Measurements from ENCODE around the gene FAM135A. TPM values are rescaled to one million over a fixed set of nuclear protein-coding genes. Genes with fewer than 3 reads are reported as not detected.

The FAM135A gene
- total and polyA plus RNA-seq, 12 donors = 6.8 to 33.9 (median 13.7) TPM

- no peak for DNase-seq
- no peak overlapping the region for H3K27ac ChIP-seq
- H3K27me3 ChIP-seq = no peaks in the 10 kb centered on the region
- TF ChIP-seq POLR2A (IDR thresholded peaks at IDR 0.05) (no peak), CTCF (IDR thresholded peaks at IDR 0.05) (no peak)
- WGBS, 4 donors = 96 to 99% (median 97%) methylated on average over 2 of the region's 2 CpGs
- H3K4me3 ChIP-seq = no peak overlapping the region
- no peaks in the 10 kb centered on the region for H3K36me3 ChIP-seq (replicated peaks in 1 of 2)
- intact Hi-C loops (cut with DNase I) = no loop called here
- H3K9me3 ChIP-seq (replicated peaks in 1 of 3) = no peaks in the 10 kb centered on the region
- no peaks in the 10 kb centered on the region for H3K4me1 ChIP-seq (replicated peaks in 1 of 2)
Observed at GRCh38 chr6:70530023-70530422, 116.7 kb downstream of the FAM135A start.

DNA sequence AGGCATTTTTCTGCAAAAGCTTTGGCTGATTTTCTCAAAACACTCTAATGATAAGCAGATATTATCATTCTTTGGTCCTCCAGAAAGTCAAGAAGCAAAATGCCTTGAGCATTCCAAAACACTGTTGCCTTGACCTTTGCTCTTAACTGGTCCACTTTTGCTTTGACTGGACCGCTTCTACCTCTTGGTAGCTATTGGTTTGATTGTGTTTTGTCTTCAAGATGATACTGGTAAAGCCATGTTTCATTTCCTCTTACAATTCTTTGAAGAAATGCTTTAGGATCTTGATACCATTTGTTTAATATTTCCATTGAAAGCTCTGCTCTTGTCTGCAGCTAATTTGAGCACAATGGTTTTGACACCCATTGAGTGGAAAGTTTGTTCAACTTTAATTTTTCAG is 117.8 kb downstream of the FAM135A start:
- no peak for TF ChIP-seq CTCF (IDR thresholded peaks at IDR 0.05)
- TF ChIP-seq POLR2A (IDR thresholded peaks at IDR 0.05) = no peak
- DNase-seq = no peak
- WGBS, 4 donors = 86 to 91% (median 88%) methylated on average over 1 of the region's 1 CpG

GRCh38 chr6:70537266-70537665 is 124.0 kb downstream of the FAM135A start:
- peaks cover 0 to 3% of the 10 kb centered on the region in 2 donors for H3K36me3 ChIP-seq (replicated peaks in 1 of 2)
- H3K27me3 ChIP-seq = no peaks in the 10 kb centered on the region
- intact Hi-C loops (cut with DNase I) = no loop called here
- TF ChIP-seq POLR2A (IDR thresholded peaks at IDR 0.05) (no peak), CTCF (IDR thresholded peaks at IDR 0.05) (no peak)
- no peak for DNase-seq
- H3K4me3 ChIP-seq = no peak overlapping the region
- H3K27ac ChIP-seq = no peak overlapping the region
- 75 to 91% (median 83%) methylated on average over 1 of the region's 1 CpG for WGBS, 4 donors
- H3K4me1 ChIP-seq (replicated peaks in 1 of 2) = no peaks in the 10 kb centered on the region
- H3K9me3 ChIP-seq (replicated peaks in 1 of 3) = no peaks in the 10 kb centered on the region

More for the DNA sequence above, 117.8 kb downstream of the FAM135A start:
- Histone ChIP-seq H3K9me3 (replicated peaks in 1 of 3) (no peaks in the 10 kb centered on the region), H3K27ac (no peak overlapping the region), H3K36me3 (replicated peaks in 1 of 2) (no peaks in the 10 kb centered on the region), H3K4me3 (no peak overlapping the region), H3K4me1 (replicated peaks in 1 of 2) (no peaks in the 10 kb centered on the region), H3K27me3 (no peaks in the 10 kb centered on the region)
- intact Hi-C loops (cut with DNase I) = no loop called here

GRCh38 chr6:70538376-70538775 is 125.1 kb downstream of the FAM135A start:
- Histone ChIP-seq H3K27me3 (no peaks in the 10 kb centered on the region), H3K4me3 (no peak overlapping the region), H3K4me1 (replicated peaks in 1 of 2) (no peaks in the 10 kb centered on the region), H3K9me3 (replicated peaks in 1 of 3) (no peaks in the 10 kb centered on the region), H3K36me3 (replicated peaks in 1 of 2) (peaks cover 0 to 3% of the 10 kb centered on the region in 2 donors), H3K27ac (no peak overlapping the region)
- 78 to 90% (median 83%) methylated on average over 1 of the region's 1 CpG for WGBS, 4 donors
- DNase-seq = no peak
- intact Hi-C loops (cut with DNase I) = no loop called here
- TF ChIP-seq POLR2A (IDR thresholded peaks at IDR 0.05) (no peak), CTCF (IDR thresholded peaks at IDR 0.05) (no peak)
